ENCODE data around the gene GPANK1. TPM values are rescaled to one million over a fixed set of nuclear protein-coding genes. Genes with fewer than 3 reads are reported as not detected.
A peak's percentile ranks its signal among the peaks of the same experiment; 100 is the strongest.

Gene GPANK1
- total and polyA plus RNA-seq, 9 of the 15 experiments (the other 6 are each of a cell fraction or from before 2014, with no cell fraction given) = 32.2 to 111 (median 46.3) TPM

GRCh38 chr6:31702819-31703716 is 38.3 kb upstream of the GPANK1 start, which contains the start of gene ABHD16A (continued):
- TF ChIP-seq GTF2B (IDR thresholded peaks at IDR 0.05; ENCODE audit: extremely low read depth, insufficient read length) (peak; percentile 45), ZBTB33 (CRISPR knock-in tag; IDR thresholded peaks at IDR 0.05) (peak; percentile 79; the same call in 1 of the 2 replicates), MYNN (IDR thresholded peaks at IDR 0.05) (0 out of 2 replicates have a peak, but pooled peaks have one; percentile 79), MYNN (CRISPR knock-in tag; IDR thresholded peaks at IDR 0.05) (no peak), RFX5 (IDR thresholded peaks at IDR 0.05; ENCODE audit: low read depth, low read length) (peak; percentile 28; the same call in 1 of the 2 replicates), SP2 (IDR thresholded peaks at IDR 0.05; ENCODE audit: extremely low read depth, low read depth, low read length, poor library complexity, severe bottlenecking) (no peak), FIP1L1 (IDR thresholded peaks at IDR 0.05; ENCODE audit: low read depth, low read length, poor library complexity, severe bottlenecking) (peak; percentile 63), SMARCA4 (IDR thresholded peaks at IDR 0.05) (peak; percentile 21; the same call in 1 of the 2 replicates), NFRKB (IDR thresholded peaks at IDR 0.05; ENCODE audit: low read depth) (peak; percentile 80), TEAD1 (CRISPR knock-in tag; IDR thresholded peaks at IDR 0.05) (peak; percentile 19 to 64; a peak in 2 of 4 replicates), SMC3 (conservative IDR thresholded peaks at IDR 0.05; ENCODE audit: insufficient read depth, low read depth, low read length) (no peak; the same call in 1 of the 2 replicates), CCAR2 (IDR thresholded peaks at IDR 0.05; ENCODE audit: low read depth, low read length) (no peak), NR4A1 (CRISPR knock-in tag; IDR thresholded peaks at IDR 0.05) (peak; percentile 76; the same call in 1 of the 2 replicates), NR4A1 (tag; IDR thresholded peaks at IDR 0.05) (no peak), ZNF398 (CRISPR knock-in tag; IDR thresholded peaks at IDR 0.05) (no peak), MAFG (tag; conservative IDR thresholded peaks at IDR 0.05) (no peak; the same call in 1 of the 2 replicates), NCOA4 (IDR thresholded peaks at IDR 0.05; ENCODE audit: partially characterized antibody) (peak; percentile 47), PURB (CRISPR knock-in tag; IDR thresholded peaks at IDR 0.05; ENCODE audit: low read depth) (no peak), BCL6 (CRISPR knock-in tag; IDR thresholded peaks at IDR 0.05) (peak; percentile 73; the same call in 1 of the 2 replicates), RUNX1 (IDR thresholded peaks at IDR 0.05; ENCODE audit: low read depth) (peak; percentile 54; the same call in 1 of the 2 replicates), SAFB2 (IDR thresholded peaks at IDR 0.05; ENCODE audit: borderline replicate concordance, low read depth, low read length, severe bottlenecking) (no peak), DLX4 (CRISPR knock-in tag; IDR thresholded peaks at IDR 0.05) (no peak), PRPF4 (IDR thresholded peaks at IDR 0.05; ENCODE audit: insufficient read depth, low read depth, low read length, poor library complexity, severe bottlenecking) (no peak)
